Activated T-cell treated with anti-CD3 and anti-CD28 coated beads for 48 hours (primary cell): Measurements from ENCODE around the gene ARFGEF3.
"Not testable (repeated sequence)": the region's sequence is repeated elsewhere in the genome, so short reads cannot be mapped to it uniquely, and the experiment has no call there.

ENCODE experiments used
- DNase-seq: peaks from one replicate; pipeline ENCODE4 v3.0.0-alpha.2; 2020; ENCODE audit warnings: low read depth

The ARFGEF3 gene

DNA sequence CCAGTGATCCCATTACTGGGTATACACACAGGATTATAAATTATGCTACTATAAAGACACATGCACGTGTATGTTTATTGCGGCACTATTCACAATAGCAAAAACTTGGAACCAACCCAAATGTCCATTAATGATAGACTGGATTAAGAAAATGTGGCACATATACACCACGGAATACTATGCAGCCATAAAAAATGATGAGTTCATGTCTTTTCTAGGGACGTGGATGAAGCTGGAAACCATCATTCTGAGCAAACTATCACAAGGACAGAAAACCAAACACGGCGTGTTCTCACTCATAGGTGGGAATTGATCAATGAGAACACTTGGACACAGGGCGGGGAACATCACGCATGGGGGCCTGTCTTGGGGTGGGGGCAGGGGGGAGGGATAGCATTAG is 206.9 kb downstream of the ARFGEF3 start:
- DNase-seq = not testable (repeated sequence)

DNA sequence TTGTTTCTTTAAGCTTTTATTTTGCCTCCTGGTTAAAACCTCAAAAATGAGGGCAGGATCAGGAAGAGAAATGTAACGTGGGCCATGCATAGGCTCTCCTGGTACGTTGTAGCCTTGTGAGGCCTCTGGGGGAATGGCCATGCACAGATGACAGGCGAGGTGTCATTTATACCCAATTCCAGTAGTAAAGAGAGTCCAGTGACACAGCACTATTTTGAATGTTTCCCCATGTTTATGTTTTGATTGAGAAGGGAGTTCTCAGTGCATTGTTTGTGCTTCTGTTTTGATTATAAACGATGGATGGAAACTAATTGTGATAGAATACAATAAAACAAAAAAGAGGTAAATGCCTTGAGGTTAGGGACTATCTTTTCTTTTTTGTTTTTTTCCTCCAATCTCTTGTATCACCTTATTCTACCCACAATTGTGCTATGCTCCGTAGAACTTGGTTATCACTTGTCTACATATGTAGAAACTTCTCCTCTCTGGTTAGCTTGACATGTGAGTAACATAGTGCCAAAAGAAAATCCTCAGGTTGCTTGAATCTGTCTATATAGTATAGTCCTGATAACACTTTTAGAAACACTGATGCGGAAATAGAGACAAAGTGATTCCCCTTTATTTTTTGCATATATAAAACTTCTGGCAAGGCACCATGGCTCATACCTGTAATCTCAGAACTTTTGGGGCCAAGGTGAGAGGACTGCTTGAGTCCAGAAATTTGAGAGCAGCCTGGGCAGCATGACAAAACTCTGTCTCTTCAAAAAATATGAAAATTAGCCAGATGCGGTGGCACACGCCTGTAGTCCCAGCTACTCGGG is 209.1 kb downstream of the ARFGEF3 start:
- no peak for DNase-seq

DNA sequence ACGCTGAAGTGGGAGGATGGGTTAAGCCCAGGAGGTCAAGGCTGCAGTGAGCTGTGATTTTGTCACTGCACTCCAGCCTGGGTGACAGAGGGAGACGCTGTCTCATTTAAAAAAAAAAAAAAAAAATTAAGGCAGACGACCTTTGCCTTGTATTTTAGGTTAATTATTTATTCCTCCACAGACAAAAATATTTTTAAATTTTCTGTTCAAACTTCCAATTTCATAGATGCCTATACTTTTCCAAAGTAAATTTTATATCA is 209.6 kb downstream of the ARFGEF3 start:
- no peak for DNase-seq

DNA sequence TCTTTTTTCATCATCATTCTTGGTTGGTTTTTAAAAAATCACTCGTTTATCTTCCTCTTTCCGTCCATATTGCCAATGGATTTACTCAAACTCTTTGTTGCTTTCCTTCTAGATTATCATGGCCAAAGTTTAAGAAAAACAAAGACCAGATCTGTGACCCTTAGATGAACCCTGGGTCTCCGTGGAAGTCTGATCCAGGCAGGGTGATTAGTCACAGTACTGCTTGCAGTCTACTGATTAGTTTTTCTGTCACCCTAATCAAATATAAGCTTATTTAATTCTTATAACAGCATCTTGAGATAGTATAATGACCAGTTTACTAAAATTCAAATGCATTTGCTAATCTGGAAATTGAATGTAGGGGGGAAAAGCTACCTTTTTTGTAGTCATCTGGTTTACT is 210.0 kb downstream of the ARFGEF3 start:
- DNase-seq = no peak

DNA sequence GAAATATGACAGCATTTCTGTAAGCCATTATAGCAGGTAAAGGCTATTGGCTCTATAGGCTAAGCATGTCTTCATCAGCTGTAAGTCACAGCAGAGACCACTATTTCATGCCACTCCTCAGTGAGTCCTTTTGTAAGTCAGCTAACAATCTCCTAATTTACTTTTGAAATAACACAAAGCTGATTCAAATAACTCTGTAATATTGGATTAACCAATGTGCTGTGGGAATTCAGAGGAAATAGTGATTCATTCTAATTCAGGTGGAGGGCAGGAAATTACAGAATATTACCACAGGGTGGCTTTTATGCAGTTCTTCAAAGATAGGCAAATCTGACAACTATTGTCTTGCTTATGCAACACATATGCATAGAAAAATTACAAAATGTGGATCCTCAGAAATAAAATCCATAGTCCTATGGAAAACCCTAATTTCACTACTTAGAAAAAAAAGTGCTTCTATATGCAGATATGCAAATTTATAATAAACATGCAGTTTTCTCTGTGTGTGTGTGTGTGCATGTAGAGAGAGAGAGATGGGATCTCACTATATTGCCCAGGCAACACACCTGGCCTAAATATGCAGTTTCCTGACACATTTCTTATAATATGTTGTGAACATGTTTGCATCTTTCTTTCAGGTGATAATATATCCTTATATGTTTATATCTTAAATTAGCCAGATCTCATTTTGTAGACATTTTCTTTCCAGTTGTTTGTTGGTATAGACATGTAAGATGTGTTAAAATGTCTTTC is 211.1 kb downstream of the ARFGEF3 start:
- no peak for DNase-seq

DNA sequence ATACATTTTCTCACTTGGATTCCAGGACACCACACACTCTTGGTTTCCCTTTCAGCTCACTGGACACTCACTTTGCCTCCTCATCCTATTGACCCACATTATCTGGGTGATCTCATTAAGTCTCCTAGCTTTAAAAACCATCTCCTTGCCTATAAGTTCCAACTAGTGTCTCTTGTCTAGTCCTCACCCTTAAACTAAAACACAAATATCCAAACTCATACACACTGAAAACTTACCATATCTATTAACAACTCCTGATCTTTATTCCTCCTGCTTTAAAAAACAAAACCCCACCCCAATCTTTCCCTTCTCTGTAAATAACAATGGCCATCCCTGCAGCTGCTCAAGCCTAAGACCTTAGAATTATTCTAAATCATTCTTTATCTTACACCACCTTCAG is 212.5 kb downstream of the ARFGEF3 start:
- DNase-seq = no peak

DNA sequence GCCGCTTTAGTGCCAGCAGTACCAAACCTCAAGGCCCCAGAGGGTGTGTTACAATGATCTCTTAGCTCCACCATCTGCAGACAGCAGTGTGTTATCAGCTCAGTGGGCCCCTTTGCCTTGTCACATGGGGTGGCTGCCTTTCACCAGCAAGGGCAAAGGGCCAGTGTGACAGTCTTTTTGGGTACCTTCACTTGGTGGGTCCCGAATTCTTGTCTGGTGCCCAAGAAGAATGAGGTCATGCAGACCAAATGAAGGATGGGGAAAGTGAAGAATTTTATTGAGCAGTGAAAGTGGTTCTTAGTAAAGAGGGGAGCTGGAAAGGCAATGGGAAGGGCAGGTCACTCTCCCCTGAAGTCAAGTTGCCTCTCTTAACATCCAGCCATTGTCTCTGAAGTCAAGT is 213.1 kb downstream of the ARFGEF3 start:
- DNase-seq = no peak

DNA sequence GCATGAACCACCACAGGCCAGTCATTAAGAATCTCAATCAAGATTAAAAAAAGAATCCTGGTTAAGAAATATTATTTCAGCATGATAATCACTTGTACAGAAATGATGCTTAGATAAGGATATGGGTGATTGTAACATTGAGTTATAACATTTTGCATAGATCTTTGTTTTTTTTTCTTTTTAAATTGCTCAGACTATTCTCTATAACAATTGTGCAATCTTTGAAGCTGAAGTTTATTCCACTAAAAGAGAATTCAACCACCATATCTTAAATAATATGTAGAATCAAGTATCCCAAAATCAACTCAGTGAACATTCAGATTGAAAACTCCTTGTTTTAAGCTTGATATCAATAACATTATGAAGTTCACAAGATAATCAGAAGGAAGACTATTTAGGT is 215.3 kb downstream of the ARFGEF3 start:
- DNase-seq = no peak

DNA sequence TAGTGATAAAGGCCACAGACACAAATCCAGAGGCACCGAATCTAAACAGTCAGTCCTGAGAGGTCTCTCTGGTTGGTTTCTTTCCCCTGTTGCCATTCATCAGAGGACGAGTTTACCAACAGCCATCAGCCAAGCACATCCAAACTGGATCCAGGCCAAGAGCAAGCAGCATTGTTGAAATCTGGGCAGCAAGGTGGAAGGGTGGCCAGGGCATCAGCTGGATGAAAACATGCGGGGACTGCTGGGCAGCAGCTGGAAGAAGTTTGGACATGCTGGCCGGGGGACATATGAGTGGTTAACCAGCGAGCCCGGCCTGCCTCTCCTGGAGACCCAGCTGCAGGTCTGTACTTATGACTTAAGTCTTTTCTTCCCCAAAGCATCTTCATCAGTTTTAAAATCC is 216.1 kb downstream of the ARFGEF3 start, which contains the start of gene SMIM28:
Gene SMIM28 (plus strand): TSS at position 62 of the 400 bp plus-strand sequence. CDS start 168 bp downstream, at position 230.
- no peak for DNase-seq

DNA sequence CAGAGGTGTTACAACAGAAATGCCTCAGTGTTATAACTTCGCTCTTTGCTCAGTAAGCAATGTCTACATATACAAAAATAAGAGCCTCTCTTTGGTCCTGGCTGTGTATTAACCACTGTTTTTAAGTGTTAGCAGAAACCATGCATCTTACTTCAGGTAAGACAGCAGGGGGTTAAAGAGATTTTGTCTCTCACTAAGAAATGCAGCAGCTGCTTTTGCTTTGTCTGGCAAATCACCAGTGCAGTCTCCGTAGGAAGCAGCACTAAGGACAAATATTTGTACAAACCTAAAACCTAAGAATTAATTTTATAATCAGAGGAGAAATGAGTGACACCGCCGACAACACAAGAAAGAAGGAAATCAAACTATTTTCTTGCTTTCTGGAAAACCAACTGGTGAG is 216.7 kb downstream of the ARFGEF3 start:
- no peak for DNase-seq

DNA sequence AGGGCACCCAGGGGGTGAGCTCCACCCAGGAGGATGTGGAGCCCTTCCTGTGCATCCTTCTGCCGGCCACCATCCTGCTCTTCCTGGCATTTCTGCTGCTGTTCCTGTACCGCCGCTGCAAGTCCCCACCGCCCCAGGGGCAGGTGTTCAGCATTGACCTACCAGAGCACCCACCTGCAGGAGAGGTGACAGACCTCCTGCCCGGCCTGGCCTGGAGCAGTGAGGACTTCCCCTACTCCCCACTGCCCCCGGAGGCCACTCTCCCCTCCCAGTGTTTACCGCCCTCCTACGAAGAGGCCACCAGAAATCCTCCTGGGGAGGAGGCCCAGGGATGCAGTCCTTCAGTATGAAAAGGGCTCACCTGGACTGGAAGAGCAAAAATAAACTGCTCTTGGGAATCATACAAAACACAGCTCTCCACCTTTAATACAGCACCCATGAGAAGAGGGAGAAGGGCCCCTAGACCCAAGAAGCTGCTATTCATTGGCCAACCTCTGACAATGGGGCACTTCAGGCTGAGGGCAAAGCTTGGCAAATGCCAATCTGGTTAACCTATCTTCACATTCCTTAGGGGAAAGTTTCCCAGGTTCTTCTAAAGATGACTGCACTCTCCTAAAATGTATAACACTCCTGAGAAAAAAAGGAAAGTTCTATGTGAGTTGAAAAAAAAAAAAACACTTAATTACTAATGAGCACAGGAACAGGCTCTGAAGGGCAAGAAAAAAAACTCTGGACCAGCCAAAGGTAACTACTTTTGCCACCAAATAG is 220.9 kb downstream of the ARFGEF3 start:
- DNase-seq = no peak

DNA sequence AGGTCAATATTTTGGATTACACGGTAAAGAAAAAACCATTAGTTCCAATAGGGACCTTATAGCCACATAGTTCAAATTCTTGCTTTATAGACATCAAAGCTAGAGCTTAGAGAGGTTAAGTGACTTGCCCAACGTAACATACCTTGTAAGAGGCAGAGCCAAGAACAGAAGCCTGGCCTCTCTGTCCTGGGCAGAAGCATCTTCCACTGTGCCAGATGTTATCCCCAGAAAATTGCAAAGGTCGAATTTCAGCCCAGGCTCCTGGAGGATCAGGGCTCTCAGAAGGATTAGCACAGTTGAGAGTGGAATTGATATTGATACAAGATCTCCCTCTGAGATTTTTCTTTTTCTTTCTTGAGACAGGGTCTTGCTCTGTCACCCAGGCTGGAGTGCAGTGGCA is 222.0 kb downstream of the ARFGEF3 start:
- DNase-seq = no peak

DNA sequence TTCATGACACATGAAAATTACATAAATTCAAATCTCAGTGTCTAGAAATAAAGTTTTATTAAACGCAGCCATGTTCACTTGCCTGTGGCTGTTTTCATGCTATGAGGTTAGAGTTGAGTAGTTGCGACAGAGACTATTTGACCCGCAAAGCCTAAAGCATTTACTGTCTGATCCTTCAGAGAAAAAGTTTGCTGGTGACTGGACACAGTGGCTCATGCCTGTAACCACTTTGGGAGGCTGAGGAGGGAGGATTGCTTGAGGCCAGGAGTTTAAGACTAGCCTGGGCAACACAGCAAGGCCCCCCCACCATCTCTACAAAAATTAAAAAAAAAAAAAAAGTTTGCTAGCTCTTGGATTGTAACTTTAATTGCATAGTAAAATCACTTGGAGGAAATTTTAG is 225.2 kb downstream of the ARFGEF3 start:
- no peak for DNase-seq

DNA sequence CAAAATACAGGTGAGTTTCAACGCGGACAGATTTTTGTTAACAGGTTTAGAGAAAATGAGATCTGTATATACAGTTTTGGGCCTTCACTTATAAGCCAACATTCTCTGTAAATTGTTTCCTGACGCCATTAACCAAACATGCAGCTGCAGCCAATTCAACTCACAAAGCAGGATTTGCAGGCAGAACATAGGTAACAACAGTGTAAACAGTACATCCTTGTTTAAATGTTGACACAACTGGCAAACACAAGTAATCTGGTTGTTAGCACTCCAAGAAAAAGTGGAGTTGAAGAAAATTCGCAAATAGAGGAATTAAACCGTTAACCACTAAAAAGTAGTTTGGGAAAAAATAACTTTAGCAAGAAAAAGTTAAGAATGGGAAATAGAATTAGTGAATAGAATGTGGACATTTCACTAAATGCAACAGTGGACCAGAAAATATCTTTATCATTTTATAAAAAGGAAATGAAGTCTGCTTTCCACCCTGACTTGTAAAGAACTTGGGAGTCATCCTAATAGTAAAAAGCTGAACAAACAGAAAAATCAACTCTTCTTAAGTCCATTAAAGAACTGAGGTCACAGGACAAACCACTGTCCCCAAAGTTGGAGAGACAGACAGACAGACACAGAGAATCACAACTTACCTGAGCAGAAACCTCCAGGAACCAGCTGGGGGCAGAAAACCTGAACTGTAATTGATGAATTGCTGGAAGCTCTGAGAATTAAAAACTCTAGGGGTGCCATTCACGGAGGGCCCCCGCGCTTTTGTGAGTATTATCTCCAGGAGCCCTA is 226.0 kb downstream of the ARFGEF3 start:
- no peak for DNase-seq

DNA sequence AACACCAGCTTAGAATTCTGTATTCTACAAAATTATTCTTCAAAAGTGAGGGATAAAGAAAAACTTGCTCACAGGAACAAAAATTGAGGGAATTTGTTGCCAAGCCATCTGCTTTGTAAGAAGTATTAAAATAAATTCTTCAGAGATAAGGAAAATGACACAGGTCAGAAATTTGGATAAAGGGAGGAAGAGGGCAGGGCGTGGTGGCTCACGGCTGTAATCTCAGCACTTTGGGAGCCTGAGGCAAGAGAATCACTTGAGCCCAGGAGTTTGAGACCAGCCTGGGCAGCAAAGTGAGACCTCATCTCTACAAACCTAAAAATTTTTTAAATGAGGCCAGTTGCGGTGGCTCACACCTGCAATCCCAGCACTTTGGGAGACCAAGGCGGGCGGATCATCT is 227.8 kb downstream of the ARFGEF3 start:
- DNase-seq = no peak
